ENCODE data around the gene PURA.

DNA sequence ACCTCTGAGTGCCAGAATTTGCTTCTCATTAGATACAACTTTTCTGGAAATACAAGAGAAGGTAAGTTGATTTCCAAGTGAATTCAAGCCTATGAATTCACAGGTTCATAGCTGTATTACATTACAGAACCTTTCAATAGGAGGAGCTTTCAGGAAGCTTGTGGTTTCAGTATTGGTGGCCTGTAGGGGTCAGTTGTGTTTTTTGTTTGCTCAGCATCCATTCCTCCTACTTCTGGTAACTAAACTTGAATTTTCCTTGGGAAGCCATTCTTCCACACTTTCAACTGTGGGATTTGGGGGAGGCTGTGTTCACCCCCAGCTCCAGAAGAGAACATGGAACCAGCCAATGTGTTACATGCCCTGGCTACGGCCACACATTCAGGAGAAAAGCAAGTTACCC lies 55.5 kb downstream of the PURA start:
- no peak for TF ChIP-seq EZH2phosphoT487 (IDR thresholded peaks at IDR 0.05; ENCODE audit: borderline replicate concordance, low read length)
- TF ChIP-seq, protein P1, sequence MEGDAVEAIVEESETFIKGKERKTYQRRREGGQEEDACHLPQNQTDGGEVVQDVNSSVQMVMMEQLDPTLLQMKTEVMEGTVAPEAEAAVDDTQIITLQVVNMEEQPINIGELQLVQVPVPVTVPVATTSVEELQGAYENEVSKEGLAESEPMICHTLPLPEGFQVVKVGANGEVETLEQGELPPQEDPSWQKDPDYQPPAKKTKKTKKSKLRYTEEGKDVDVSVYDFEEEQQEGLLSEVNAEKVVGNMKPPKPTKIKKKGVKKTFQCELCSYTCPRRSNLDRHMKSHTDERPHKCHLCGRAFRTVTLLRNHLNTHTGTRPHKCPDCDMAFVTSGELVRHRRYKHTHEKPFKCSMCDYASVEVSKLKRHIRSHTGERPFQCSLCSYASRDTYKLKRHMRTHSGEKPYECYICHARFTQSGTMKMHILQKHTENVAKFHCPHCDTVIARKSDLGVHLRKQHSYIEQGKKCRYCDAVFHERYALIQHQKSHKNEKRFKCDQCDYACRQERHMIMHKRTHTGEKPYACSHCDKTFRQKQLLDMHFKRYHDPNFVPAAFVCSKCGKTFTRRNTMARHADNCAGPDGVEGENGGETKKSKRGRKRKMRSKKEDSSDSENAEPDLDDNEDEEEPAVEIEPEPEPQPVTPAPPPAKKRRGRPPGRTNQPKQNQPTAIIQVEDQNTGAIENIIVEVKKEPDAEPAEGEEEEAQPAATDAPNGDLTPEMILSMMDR (IDR thresholded peaks at IDR 0.05; ENCODE audit: low read depth, low read length, poor library complexity, severe bottlenecking): no peak

Measured in DOHH2 (cell line).